GM18505 (cell line): ENCODE results near the gene CACNG1.
"Not testable (repeated sequence)": the region's sequence is repeated elsewhere in the genome, so short reads cannot be mapped to it uniquely, and the experiment has no call there.

Experiments used
- ATAC-seq: cut with Tn5 transposase; IDR thresholded peaks from one replicate; pipeline ENCODE4 v1.9.1; 2021; ENCODE audit not compliant: unreplicated experiment
- POLR2A ChIP-seq: IDR thresholded peaks from 4 replicates; pipeline ENCODE4 v1.6.1; 2011; ENCODE audit warnings: borderline replicate concordance; ENCODE audit not compliant: insufficient read depth, insufficient read length; ENCODE audit errors: extremely low read depth

Gene CACNG1

GRCh38 chr17:67068999-67069398 lies 24.6 kb downstream of the CACNG1 start:
- no peak for ATAC-seq
- TF ChIP-seq POLR2A, result no peak

GRCh38 chr17:67069603-67070136 lies 25.3 kb downstream of the CACNG1 start:
- ATAC-seq, result no peak

DNA sequence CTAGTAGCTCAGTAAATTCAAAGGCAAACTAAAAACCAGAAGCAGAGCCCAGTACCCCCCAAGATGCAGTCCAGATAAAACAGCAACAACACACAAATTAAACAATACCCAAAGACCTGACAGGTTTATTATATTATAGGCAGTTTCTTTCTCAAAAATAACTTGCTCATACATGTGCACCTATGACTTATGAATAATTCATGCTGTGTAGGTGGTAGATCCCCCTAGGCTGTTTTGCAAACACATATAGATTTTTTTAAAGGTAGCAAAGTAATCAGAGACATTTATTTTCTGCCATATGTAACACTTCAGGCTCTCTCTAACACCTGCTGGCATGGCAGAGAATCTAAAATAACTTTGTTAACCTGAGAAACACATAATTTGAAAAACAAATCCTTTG lies 27.2 kb downstream of the CACNG1 start:
- ATAC-seq, result no peak
- TF ChIP-seq POLR2A, result no peak

More at GRCh38 chr17:67069603-67070136, 25.3 kb downstream of the CACNG1 start:
- TF ChIP-seq POLR2A, result no peak

GRCh38 chr17:67072885-67073284 lies 28.5 kb downstream of the CACNG1 start:
- no peak for ATAC-seq
- TF ChIP-seq POLR2A, result no peak

DNA sequence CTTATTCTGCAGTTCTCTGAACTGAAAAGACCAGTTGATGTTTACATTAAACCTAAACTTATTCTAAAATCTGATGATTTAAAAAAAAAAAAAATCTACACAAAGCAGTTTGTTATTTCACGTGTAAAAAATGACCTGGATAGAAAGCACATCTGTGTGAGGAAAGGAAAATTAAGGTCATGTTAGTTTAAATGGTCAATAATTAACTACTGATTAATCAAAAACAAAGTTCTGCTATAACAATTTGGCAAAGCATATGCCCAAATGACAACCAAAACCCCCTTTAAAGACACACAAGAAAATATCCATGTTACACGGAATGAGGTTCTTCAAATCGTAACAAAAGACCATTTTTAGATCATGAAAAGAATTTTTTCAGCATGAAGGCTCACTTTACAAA lies 30.4 kb downstream of the CACNG1 start:
- no peak for TF ChIP-seq POLR2A
- ATAC-seq, result no peak

DNA sequence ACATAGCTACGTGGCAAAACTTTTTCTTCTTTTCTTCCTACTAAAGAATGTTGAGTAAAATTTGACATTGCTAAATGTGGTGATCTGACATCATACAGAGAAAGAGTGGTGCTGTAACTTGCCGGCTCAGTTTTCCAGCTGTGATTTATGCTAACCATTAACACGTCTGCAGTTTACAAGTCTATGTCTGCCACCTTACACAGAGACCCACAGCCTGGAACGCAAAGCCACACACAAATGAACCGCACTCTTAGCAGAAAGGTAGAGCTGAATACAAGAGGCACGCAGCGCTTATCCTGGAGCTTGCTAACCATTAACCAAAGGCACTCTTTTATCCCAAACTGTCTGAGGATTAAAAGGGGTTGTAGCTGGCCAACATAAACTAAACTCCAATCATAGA lies 31.9 kb downstream of the CACNG1 start:
- no peak for TF ChIP-seq POLR2A
- ATAC-seq, result no peak

DNA sequence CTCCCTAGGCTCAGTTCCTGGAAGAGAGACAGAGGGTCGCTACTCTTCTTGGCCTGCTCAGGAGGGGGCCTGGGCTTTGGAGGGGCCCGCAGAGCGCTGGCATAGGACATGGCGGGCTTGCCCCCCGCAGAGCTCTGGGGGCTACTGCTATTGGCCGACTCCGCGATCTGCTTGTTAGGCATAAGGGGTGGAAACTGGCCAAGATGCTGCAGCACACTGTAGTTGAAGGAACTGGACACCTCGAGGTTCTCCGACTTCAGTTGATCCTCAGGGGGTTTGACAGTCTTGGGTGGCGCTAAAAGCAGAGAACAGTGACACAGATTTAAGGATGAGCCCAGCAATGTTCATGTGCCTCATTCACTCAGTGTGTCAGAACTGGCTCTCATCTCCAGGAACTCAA lies 33.9 kb downstream of the CACNG1 start:
- no peak for ATAC-seq
- TF ChIP-seq POLR2A, result no peak

- ATAC-seq, result no peak
- TF ChIP-seq POLR2A, result no peak
Observed at GRCh38 chr17:67079491-67079890, 35.1 kb downstream of the CACNG1 start.

DNA sequence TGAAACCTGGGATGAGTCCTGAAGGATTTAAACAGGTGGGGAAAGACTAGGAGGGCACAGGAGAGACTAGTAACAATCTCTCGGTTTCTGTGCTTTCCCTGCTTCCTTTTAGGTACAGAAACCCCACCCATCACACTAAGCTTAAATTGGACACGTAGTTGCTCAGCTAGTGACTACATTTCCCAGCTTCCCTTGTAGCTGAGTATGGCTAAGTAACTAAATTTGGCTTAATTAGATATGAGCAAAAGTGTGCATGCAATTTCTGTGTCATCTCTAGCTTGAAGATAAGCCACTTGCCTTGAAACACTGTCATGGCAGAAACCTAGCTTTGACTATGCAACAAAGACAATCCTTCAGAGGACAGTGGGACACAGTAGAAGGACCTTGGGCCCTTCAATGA lies 36.5 kb downstream of the CACNG1 start:
- ATAC-seq, result no peak
- no peak for TF ChIP-seq POLR2A

- TF ChIP-seq POLR2A, result no peak
- ATAC-seq, result peak; percentile 61
Observed at GRCh38 chr17:67082107-67082506, 37.8 kb downstream of the CACNG1 start.

- TF ChIP-seq POLR2A, result no peak
- ATAC-seq, result no peak
Observed at GRCh38 chr17:67085406-67085805, 41.1 kb downstream of the CACNG1 start.

DNA sequence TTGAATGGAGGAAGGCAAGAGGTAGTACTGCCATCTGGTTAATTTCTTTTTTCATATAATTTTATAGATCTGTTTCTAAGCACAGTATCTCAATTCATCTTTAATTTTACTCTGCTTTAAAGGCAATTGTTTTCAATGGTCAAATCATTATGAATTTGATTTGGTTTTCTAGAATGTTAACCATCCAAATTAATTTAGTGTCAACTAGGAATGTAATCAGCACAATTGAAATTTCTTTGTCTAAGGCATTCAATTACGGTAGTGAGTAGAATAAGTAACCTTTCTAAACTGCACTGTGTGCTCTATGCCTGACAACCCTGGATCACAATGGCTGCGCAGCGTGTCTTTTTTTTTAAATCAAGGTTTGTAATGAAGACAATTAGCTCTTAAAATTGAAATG lies 44.3 kb downstream of the CACNG1 start:
- TF ChIP-seq POLR2A, result no peak
- ATAC-seq, result no peak

DNA sequence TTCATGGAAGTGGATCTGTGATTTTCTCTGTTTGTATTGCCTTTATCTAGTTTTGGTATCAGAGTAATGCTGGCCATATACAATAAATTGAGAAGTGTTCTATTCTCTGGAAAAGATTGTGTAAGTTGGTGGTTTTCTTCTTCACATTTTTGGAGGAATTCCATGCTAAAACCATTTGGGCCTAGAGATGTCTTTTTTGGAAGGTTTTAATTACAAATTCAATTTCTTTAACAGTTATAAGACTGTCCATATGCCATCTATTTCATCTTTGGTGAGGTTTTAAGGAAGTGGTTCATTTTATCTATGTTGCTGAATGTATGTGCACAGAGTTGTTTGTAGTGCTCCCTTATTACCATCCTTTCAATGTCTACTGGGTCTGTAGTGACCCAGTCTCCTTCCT lies 46.0 kb downstream of the CACNG1 start:
- ATAC-seq, result no peak
- no peak for TF ChIP-seq POLR2A

- TF ChIP-seq POLR2A, result no peak
- no peak for ATAC-seq
Observed at GRCh38 chr17:67092291-67092690, 47.9 kb downstream of the CACNG1 start.

DNA sequence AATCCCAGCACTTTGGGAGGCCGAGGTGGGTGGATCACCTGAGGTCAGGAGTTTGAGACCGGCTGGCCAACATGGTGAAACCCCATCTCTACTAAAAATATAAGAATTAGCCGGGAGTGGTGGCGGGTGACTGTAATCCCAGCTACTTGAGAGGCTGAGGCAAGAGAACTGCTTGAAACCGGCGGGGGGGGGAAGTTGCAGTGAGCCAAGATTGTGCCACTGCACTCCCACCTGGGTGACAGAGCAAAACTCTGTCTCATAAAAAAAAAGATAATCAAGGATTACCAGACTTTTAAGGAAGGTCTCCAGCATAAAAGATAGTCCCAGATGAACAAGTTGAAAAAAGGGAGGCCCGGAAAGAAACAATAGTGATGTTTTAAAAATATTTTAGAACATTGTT lies 48.4 kb downstream of the CACNG1 start:
- not testable (repeated sequence) for ATAC-seq
